ENCODE measurements around the gene SPACA6.

The SPACA6 gene

DNA sequence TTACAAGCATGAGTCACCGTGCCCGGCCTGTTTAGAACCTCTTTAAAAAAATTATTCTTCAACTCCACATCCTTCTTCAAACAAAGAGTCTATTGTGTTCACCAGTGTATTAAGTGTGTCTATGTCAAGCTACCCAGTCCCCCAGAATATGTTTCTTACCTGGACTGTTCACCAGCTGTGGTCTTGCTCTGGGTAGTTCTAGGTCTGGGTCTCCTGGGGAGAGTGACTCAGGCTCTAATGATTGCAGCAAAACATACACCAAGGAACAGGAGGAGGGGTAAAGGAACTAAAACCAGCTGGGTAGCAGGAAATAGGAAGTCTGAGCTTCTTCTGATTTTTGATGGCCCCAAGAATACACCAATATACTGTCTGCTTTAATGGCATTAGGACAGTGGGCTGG, 58.5 kb downstream of the SPACA6 start, which contains the start of gene FPR1:
Gene FPR1 (minus strand): TSS at position 224 of the 400 bp plus-strand sequence. CDS start 4,884 bp downstream, outside the sequence.
- H3K27ac ChIP-seq = no peak within 1 kb of the TSS
- TF ChIP-seq ZFX (IDR thresholded peaks at IDR 0.05; ENCODE audit: borderline replicate concordance) = no peak
- TF ChIP-seq, protein P1, sequence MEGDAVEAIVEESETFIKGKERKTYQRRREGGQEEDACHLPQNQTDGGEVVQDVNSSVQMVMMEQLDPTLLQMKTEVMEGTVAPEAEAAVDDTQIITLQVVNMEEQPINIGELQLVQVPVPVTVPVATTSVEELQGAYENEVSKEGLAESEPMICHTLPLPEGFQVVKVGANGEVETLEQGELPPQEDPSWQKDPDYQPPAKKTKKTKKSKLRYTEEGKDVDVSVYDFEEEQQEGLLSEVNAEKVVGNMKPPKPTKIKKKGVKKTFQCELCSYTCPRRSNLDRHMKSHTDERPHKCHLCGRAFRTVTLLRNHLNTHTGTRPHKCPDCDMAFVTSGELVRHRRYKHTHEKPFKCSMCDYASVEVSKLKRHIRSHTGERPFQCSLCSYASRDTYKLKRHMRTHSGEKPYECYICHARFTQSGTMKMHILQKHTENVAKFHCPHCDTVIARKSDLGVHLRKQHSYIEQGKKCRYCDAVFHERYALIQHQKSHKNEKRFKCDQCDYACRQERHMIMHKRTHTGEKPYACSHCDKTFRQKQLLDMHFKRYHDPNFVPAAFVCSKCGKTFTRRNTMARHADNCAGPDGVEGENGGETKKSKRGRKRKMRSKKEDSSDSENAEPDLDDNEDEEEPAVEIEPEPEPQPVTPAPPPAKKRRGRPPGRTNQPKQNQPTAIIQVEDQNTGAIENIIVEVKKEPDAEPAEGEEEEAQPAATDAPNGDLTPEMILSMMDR (IDR thresholded peaks at IDR 0.05) = no peak

DNA sequence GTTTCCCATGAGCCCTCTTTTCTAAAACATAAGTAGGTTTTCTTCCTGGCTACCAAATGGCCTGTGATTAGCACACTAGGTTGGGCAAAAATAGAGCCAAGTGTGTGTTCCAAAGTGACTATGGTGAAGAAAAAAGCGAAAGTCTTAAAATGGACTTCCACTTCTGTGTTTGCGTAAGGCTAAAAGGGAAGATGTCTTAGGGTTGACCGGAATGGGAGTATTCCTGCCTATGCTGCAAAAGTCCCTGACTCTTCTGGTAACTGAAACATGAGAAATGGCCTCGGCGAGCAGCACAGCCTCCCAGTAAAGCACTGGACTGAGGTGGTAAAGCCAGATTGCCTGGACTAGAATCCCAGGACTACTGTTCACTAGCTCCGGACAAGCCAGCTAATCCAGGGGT, 61.0 kb downstream of the SPACA6 start:
- TF ChIP-seq, protein P1 (IDR thresholded peaks at IDR 0.05) = no peak
- no peak for TF ChIP-seq ZFX (IDR thresholded peaks at IDR 0.05; ENCODE audit: borderline replicate concordance)
- no peak overlapping the region for H3K27ac ChIP-seq

DNA sequence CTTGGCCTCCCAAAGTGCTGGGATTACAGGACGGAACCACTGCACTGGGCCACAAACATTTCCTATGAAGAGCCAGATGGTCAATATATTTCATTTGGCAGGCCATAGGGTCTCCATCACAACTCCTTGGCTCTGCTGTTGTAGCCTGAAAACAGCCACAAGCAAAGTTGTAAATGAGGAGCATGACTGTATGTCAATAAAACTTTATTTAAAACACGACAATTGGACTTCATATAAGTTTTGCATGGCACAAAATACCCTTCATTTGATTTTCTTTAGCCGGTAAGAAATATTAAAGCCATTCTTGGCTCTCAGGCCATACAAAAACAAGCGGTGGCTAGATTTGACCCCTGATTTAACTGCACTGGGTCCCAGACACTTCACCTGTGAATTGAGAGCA, 61.6 kb downstream of the SPACA6 start:
- H3K27ac ChIP-seq = no peak overlapping the region
- TF ChIP-seq, protein P1 (IDR thresholded peaks at IDR 0.05) = no peak
- TF ChIP-seq ZFX (IDR thresholded peaks at IDR 0.05; ENCODE audit: borderline replicate concordance) = no peak
